Glomerular visceral epithelial cell (primary cell): ENCODE data around the gene KCTD20.
"Not testable (repeated sequence)": the region's sequence is repeated elsewhere in the genome, so short reads cannot be mapped to it uniquely, and the experiment has no call there.

Experiments
- DNase-seq: peaks from one replicate; pipeline ENCODE4 v3.0.0-alpha.2; 2016; ENCODE audit errors: extremely low spot score

The KCTD20 gene

DNA sequence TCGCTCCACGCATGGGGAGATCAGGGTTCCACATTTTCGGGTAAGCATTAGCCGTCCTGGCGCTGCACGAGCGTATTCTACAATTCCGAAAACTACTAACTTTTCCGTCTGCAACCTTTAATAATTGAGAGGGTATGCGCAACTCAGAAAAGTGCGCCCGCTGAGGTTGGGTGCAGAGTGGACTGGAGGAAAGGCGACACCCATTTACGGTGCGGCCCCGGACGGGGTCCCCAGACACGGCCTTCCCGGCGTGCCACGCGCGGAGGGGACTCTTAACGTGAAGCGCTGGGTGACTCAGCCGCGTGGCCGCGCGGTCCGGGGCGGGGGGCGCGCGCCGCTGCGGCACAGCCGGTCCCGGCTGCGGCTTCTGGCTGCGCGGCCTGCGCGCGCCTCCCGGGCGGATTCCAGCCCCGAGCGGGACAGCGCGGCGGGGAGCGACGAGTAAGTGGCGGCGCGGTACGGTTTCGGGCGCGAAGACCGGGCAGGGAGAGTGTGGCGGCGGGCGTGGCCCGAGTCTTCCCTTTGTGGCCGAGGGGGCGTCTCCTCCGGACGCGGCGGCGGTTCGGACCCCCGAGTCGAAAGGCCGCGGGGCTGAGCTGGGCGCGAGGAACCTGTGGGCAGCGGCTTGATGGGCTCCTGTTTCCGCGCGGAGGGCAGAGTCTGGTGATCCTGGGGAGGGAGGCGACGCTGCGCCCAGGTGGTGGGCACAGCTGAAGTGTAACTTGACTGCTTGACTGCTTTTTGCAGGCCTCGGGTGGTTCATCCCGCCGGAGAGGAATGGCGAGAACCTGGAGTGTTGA is at the start of gene KCTD20, which contains the start of gene PXT1:
TSS of gene KCTD20 (plus strand) at position 330 of the 800 bp plus-strand sequence. CDS start 27,098 bp downstream, outside the sequence.
TSS of gene PXT1 (minus strand) at position 184 of the 800 bp plus-strand sequence. CDS start 16,772 bp downstream, outside the sequence.
- DNase-seq = peak; percentile 89

DNA sequence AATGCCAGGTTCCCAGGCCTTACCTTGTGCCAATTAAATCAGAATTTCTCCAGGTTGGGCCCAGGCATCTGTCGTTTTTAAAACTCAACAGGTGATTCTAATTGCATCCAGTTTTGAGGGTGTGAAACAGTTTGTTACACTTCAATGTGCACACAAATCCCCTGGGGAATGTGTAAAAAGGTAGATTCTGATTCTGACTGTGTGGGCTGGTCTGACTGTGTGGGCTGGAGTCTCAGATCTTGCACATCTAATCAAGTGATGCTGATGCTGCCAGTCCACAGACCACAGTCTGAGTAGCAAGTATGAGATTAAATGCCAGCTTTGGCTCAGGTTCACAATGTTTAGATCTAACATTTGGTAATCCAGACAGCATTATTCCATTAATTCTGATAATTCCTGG is 42.8 kb upstream of the KCTD20 start:
- no peak for DNase-seq

DNA sequence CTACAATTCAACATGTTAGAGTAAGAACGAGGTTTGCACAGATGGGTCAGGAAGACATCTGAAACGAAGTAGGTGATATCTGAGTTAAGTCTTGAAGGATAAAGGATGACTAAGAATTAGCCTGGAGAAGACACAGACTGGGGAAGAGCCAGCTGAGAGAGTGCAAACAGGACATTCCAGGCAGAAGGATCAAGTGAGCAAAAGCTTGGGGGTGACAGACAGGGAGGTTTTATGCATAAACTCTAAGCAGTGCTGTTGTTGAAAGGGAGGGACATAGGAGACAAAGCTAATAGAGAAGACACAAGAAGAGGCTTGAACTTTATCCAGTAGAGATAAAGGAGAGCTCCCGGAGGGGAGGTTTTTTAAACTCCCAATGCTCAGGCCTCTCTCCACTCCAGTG is 40.3 kb upstream of the KCTD20 start:
- DNase-seq = no peak

DNA sequence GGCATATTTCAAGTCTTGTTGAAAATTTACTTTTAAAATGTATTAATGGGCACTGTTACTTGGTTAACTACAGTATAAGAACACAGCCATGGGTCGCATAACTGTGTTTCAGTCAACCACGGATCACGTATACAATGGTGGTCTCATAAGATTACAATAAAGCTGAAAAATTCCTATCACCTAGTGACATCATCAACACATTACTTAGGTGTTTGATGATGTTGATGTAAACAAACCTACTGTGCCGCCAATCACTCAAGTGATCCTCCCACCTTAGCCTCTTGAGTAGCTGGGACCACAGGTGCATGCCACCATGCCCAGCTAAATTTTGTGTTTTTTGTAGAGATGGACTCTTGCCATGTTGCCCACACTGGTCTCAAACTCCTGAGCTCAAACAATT is 38.6 kb upstream of the KCTD20 start:
- DNase-seq = no peak

DNA sequence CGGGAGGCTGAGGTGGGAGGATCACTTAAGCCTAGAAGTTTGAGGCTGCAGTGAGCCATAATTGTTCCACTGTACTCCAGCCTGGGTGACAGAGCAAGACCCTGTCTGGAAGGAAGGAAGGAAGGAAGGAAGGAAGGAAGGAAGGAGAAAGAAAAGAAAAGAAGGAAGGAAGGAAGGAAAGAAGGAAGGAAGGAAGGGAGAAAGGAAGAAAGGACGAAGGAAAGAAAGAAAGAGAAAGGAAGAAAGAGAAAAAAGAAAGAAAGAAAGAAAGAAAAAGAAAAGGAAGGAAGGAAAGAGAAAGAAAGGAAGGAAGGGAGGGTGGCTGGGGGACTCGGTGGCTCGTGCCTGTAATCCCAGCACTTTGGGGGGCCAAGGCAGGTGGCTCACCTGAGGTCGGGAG is 33.1 kb upstream of the KCTD20 start:
- DNase-seq = not testable (repeated sequence)

DNA sequence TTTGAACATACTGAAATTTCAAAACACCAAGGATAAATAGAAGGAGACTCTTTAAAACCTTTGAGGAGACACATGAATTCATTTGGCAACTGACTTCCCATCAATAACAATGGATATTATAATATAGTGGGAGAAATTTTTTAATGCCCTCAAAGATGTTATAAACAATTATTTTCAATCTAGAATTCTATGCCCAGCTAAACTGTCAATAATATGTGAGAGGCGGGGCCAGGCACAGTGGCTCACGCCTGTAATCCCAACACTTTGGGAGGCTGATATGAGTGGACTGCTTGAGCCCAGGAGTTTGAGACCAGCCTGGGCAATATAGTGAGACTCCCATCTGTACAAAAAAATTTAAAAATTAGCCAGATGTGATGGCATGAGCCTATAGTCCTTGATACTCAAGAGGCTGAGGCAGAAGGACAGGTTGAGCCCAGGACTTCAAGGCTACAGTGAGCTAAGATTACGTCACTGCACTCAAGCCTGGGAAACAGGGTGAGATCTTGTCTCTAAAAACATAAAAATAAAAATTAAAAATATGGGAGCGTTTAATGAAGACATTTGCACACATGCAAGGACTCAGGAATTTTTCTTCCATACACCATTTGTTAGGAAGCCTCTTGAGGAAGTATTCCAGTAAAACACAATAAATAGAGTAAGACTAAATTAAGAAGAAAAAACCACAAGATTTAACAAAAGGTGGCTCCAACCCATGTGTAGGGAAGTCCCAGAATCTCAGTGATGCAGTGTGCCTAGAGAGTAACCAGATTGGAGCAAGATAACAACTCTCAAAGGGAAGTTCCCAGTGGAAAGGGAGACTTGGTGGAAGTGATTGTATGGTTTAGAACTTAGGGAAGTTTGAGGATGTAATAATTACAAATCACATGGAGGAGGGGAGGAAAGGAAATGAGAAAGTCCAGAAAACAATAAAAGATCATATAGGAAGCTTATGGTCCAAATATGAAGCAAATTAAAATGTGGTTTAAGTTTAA is 29.0 kb upstream of the KCTD20 start:
- no peak for DNase-seq

DNA sequence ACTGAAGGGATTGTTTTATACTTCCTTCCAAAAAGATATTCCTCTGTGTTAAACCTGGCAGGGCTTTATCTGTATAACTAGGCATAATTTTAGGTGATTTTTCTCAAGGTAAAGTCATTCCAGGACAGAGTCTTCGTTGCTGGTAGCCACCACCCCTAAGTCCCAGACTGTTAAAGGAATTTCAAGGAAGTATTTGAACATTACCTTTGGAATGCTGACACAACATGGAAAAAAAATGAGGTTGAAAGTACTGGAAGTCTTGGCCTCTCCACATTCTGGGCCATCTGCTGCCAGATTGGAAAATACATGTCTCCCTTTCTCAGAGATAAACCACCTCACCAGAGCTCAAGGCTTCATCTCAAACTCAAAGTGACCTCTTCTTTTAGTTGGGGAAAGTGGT is 28.3 kb upstream of the KCTD20 start:
- peak; percentile 19 for DNase-seq

DNA sequence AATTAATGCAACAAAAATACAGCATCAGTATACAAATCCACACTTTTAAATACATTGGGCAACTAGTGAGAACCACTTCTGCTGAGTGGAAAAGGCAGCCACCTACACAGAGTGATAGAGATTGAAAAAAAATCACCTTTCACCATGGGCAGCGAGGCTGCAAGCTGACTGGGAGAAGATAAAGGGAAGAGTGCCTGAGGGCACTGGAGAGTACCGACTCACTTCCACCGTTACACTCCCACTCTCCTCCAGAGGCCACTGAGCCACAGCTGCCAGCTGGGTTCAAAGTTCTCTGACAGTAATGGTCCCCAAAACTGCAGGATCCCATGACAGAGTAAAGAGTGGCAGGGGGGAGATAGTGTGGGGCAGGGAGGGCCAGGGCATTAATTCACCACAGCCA is 24.2 kb upstream of the KCTD20 start:
- DNase-seq = no peak

DNA sequence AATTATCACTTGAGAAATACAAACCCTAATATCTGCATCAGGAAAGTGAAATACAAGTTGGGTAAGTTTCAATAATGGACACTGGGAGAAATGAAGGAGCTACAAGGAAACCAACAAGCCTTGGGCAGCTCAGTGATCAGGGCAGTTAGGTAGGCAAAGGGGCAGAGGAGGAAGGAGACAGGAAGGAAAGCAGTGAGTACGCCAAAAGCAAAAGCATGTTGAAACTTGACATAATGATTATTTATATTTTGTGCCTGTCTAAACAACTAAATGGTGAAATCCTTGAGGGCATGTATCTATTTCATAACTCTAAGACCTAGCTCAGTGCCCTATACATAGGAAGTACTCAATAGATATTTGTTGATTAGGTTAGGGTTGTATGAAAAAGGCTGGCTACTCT is 23.5 kb upstream of the KCTD20 start:
- DNase-seq = no peak

DNA sequence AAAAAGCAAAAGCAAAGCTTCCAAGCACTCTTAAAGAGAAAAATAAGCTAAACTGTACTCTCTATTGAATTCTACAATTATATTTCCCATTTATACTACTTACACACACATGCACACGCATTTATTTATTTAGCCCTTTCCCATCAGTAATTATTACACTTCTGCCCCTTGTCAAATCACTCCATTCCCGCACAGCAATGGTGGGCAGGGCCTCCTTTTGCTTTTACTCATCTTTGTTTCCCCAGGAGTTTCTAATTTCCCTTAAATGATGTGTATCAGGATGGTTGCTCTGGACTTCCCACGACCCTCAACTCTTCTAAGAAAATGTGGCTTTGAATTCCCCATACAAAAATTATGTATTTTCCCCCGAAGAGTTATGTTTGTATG is 20.1 kb upstream of the KCTD20 start:
- DNase-seq = no peak

DNA sequence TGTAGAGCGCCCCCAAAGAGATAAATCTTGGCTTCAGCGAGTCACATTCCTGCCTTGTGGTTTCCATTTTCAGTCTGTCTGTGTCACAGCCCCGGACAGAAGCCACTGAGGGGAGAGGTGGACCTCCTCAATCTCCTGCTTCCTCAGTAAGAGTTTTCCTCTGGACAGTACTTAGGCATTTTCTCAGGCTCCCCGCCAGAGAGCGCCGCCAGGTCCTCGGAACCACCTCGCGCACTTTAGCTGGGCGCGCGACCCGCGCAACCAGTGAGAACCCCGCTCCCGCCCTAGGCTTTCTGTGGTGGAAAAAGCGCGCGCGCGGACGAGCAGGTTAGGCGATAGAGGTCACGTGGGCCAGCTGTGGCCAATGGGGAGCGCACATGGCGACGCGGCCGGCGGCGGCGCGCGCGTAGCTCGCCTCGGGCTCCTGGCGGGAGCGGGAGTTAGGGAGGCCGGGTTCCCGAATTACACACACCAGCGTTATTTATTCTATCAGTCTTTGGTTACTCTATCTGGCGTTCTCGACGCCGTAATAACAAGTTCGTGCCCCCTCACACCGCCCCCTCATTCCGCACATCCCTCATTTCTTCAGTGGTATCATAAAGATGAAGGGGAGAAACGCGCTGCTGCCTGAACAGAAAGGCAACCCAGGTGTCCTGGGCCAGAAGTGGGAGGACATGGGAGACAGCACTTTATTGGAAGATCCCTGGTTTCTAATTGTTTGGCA is 19.5 kb upstream of the KCTD20 start:
- peak; percentile 99 for DNase-seq

DNA sequence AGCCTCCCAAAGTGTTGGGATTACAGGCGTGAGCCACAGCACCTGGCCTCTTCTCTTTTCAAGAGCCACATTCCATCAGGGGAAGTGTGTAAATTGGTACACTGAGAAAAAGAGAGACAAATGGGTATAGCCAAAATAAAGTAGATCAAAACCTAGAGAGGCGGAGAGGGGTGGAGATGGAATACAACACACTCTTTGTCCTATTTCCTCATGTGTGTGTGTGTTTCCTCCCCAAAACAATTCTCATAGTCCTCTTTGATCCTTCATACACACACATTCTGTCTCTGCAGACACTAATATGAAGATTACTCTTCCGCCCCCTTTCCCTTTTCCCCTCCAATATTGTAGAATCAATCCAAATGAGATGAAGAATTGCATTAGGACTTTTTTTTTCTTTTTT is 16.2 kb upstream of the KCTD20 start:
- DNase-seq = no peak

DNA sequence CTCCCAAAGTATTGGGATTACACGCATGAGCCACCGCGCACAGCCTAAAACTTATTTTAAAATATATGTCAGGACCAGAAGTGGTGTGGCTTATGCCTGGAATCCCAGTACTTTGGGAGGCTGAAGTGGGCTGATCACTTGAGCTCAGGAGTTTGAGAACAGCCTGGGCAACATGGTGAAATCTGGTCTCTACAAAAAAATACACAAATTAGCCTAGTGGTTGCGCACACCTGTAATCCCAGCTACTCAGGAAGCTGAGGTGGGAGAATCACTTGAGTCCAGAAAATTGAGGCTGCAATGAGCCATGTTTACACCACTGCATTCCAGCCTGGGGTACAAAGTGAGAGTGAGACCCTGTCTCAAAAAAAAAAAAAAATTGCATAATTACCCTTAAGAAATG is 13.9 kb upstream of the KCTD20 start:
- no peak for DNase-seq

DNA sequence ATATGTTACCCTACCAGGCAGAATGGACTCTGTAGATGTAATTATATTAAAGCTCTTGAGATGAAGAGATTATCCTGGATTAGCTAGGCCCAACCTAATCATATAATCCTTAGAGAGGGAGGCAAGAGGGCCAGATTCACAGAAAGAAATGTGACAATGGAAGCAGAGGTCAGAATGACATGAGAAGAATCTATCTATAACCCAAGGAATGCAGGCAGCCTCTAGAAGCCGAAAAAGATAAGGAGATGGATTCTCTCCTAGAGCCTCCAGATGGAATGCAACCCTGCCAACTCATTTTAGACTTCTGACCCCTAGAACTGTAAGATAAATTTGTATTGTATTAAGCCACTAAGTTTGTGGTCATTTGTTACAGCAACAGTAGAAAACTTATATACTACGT is 12.4 kb upstream of the KCTD20 start:
- DNase-seq = no peak

DNA sequence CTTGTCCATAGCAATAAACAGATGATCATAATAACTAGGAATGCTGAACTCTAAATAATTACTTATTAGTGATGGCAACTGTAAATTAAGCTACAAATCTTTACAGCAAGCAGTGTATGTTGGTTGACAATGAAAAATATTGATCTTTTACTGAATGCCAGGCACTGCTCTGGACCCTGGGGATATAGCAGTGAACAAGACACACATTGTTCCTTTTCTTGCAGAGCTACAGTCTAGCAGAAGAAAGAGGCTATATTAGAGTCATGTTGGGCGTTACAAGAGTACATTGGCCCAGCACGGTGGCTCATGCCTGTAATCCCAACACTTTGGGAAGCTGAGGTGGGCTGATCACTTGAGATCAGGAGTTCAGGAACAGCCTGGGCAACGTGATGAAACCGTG is 11.6 kb upstream of the KCTD20 start:
- no peak for DNase-seq

DNA sequence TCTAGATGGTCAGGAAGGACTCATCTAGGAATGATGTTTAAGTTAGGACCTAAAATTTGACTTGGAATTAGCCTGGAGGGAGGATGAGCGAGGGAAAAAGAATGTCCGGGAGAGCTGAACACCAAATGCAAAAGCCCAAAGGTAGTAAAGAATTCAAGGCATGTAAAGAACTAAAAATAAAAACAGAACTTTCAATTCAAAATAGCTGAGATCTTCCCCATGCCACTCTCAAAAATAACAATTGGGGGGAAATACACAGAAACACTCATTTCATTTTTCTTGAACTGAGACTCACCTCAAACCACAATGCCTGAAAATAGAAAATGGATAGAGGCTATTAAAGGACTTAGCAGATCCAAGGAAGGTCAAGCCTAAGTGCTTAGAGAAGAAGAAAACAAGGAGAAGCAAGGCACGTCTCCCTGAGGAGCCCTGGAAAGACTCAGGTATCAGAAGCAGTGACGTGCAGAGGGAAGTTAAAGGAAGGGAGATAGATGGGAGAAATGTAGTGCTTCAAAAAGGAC is 10.6 kb upstream of the KCTD20 start:
- DNase-seq = peak; percentile 26

DNA sequence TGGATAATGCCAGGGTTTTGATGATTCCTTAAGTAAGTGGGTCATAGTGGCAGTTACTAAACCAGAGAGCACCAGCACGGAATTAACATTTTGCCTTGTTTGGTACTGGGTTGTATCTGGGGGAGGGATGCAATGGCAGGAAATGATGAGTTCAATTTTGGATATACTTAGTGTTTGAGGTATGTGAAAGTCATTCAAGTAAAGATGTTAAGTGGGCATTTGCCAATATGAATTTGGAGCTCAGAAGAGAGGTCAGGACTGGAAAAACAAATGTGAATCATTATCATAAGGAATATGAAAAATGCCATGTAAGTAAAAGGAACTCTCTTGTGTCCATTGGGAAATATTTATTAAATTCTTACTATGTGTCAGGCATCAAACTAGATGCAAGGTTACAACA is 6.3 kb upstream of the KCTD20 start:
- DNase-seq = no peak

DNA sequence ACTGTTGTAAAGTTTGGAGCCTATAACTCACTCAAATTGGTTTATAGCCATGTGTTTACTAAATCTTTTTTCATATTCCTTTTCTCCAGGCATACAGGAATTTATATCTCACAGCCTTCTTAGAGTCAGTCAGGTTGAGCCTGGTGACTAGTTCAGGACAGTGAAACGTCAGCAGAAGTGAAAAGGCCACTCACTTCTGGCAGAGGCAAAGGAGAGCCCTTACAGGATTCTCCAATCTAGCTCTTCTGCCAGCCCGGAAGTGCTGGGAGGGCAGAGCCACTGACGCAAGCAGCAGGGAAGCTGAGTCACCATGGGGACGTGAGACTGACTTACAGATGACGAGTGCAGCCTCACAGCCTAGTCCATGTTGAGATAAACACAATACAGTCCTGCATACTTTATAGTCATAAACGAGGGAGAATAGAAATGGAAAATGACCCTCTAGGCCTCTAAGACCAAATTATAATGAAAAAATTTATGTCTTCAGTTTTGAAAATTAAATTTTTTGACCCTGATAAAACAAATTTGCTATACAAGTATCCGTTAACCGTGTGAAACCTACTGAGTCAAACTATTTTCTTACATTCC is 1.4 kb upstream of the KCTD20 start:
- peak; percentile 95 for DNase-seq

DNA sequence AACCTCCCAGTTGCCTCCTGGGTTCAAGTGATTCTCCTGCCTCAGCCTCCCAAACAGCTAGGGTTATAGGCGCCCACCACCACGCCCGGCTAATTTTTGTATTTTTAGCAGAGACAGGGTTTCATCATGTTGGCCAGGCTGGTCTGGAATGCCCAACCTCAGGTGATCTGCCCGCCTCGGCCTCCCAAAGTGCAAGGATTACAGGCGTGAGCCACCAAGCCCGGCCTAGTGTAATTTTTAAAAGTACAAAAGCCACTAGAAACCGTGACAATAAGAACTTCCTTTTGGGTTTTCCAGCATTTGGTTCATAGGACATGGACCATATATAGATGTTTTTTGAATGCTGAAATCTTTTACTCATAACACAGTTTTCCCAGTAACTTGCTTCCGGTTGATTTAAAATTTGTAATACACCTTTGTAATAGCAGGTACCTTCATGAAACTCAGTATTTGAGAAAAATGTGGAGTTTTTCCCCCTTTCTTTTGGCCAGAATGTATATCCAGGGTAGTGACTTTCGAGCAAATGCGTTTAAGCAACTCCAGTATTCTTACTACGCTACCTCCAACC is 613 bp upstream of the KCTD20 start:
- DNase-seq = no peak

DNA sequence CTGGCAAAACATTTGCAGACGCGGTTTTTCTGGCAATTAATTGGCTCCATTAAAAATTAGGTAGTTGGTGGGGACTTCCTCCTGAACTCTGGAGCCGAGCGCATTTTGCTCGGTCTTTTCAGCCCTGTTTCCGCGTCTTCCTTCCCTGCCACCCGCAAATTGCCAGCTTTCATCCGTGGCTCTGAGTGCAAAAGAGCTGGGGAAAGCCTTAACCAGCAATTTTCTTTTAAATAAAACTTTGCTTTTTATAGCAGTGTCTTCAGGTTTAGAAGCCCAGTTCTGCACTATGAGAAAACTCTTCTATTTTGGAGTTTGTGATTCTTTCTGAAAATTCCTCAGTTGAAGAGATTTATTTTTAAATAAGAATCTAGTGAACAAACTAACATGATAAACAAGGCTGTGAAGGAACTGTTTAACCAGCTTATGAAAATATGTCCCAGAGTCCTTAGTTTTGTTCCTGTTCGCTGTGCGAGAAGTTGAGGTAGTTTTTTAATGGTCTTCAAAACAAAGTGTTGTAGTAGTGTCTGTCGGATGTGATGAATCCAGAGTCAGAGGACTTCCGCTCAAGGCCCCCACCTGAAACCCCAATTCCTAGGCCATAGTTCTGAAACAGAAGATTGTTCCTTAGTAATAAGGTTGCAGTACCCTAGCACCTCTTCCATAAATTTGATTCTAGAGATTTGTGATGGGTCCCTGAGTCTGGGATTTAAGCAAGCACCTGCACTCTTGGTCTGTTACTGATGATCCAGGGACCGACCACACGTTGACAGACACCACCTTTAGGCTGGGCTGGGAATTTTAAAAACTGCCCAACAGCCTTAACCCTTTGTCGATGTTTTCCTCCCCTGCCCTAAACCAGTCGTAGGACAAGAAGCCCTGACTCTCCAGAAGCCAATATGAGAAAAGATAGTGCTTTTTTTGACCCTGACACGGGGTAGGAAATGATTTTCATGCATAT is 950 bp downstream of the KCTD20 start:
- DNase-seq = no peak
